CD1c-positive myeloid dendritic cell (primary cell): ENCODE data around the gene SLC41A3.
"Not testable (repeated sequence)": the region's sequence is repeated elsewhere in the genome, so short reads cannot be mapped to it uniquely, and the experiment has no call there.

Source experiments
- DNase-seq: peaks from one replicate; pipeline ENCODE4 v3.0.0-alpha.2; 2016; ENCODE audit errors: extremely low spot score

SLC41A3 gene

DNA sequence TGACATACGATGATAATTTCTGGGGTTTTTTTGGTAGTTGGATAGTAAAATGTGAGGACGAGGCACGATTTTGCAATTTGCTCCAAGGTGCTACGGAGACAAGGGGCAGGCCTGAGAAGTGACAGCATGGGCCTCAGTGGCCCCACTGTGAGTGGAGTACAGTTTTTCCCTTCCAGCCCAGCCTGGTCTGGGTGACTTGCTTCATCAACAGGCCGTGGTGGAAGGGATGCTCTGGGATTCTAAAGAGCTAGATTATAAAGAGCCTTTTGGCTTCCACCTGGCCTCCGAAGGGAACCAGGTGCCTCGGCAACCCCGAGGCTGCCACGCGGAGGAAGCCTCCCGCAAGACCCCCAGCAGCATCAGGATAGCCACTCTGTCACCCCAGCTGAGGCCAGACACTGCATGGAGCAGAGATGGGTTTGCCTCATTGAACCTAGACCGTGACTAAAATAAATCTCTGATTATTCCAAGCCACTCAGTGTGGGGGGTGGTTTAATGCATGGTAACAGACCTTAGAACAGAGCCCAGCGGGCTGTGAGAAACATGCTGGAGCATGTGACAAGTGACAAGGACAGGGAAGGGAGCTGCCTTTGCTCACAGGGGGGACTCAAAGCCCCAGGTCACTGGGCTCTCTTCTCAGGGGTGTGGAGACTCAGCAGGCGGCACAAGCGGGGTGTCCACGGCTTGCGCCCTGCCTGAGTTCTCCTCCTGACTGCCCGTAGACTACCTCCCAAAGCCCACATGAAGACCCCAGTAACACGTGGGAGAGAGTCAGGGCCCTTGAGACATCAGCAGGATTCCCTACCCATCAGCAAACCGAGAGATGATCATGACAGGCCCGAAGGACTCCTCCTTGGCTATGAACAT, 22.6 kb upstream of the SLC41A3 start:
- DNase-seq, result no peak

DNA sequence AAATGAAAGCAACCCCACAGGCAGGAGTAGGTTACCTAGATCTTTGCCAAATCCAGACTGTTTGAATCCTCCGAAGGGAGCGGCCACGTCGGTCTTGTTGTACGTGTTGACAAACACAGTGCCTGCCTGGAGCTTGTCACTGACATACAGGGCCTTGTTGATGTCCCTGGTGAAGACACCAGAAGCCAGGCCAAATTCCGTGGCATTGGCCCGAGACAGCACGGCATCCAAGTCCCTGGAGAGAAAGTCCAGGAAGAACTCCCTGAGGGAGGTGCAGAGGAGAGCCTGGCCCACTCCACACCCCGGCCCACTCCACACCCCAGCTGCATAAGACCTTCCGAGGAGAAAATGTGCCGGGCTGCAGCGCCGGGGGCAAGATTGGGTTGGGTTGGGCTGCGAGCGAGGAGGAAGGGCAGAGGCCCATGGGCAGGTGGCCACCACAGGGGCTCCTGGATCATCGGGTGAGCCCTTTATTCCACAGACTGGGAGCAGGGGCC, 21.8 kb upstream of the SLC41A3 start:
- DNase-seq, result no peak

DNA sequence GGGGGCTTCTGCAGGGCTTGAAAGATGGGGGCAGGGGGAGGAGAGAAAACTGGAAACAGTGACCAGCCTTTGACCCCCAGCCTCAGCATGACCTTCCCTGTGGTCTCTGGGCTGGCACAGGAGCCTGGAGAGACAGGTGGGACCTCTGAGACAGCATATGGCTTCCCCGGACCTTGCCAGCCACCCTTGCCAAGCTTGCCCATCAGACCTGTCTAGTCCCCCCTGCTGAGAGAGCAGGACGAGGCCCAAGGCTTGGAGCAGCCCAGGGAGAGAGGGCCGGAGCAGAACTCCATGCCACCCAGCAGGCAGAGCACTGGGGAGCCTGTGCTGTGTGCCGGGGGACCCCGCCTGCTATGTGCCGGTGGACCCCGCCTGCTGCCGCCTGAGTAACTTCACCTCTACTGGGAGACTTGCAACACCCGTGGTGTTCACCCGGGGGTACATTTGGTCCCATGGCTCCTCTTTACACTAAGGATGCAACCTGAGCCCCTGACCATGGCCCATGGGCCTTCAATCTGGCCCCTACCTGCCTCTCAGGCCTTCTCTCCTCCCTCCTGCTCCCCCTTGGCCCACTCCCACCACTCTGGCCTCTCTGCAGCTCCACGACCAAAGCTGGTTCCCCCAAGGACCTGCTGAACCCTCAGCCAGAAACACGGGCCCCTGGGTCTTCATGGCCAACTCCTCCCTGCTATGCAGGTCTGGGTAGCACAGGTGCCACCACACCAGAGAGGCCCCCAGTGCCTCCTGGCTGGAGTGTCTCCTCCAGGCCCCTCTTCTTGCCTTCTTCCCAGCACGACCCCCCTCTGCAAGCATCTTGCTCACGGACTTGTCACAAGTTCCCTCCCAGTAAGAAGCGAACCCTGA, 21.1 kb upstream of the SLC41A3 start:
- no peak for DNase-seq

DNA sequence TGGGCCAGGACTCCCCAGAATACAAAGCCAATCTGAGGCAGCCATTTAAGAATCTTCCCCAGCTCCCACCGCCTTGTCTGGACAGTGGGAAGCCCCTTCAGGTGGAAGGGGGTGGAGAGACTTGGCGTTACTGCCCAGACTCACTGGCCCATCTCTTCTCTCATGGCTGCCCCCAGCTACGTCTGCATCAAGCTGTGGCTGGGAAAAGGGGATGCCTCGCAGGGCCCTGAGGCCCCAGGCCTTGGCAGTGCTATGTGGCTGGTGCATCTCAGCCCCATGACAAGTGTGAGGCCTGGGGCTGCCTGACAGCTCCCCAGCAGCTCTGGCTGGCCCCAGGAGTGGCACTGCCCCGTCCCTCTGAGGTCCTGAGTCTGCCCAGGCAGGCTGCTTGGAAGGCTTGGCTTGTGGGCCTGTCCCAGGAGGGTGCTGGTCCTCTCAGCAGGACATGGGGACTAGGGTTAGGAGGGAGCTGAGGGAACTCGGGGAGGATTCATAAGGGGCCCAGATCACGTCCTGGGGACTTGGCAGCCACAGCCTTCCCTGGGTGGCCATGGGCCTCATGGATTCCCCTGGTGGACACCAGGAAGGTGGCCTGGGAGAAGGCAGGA, 20.2 kb upstream of the SLC41A3 start:
- DNase-seq, result no peak

DNA sequence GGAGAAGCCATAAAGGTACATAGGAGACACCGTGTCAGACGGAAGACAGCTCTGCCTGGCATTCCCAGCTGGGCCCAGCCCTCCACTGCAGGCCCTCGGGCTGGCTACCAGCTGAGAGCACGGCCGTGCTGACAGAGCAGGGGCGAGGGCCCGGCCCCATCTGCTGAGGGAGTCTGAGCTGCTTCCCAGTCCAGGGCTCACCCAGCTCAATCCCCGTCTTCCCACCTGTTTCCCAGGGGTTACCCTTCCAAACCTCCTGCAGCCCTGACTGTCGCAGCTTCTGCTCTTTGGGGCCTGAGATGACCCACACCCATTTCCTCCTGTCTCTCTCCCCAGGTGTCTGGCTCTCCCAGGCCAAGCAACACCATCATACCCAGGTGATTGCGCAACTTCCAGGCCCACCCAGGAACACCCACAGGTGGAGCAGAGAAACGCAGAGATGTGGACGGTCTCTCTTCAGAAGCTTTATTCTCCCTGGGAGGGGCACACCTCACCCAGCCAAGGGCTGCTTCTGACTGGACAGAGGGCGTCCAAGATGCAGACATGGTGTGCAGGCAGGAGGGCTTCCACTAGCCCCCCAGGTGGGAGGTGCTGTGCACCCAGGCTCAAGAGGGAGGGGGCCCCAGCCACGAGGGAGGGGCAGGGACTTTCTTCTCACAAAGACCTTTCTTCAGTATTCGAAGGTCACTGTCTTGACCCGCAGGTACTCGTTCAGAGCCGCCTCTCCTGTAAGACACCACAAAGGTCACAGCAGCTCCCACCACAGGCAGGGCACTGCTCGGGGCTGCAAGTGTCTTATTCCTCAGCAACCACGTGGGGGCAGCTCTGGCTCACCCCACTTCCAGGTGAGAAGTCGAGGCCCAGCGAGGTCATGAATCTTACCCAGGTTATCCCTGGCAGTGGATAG, 19.4 kb upstream of the SLC41A3 start:
- no peak for DNase-seq

DNA sequence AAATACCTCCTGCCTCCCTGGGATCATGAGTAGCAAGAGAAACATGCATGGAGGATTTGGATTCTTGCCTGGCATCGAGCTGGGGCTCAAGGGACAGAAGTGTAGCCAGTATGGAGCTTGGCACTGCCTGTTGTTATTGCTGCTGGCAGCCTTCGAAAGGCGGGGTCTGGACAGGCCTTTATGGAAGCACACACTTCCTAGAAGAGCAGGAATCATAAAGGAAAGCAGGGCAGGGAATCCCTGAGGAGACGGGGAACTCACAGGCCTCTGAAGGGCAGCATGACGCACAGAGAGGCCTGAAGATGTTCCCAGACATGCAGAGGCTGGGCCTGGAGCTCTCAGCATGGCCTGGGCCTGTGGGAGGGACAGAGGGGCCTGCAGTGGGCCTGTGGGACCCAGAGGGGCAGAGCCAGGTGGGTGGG, 18.6 kb upstream of the SLC41A3 start:
- DNase-seq, result no peak

DNA sequence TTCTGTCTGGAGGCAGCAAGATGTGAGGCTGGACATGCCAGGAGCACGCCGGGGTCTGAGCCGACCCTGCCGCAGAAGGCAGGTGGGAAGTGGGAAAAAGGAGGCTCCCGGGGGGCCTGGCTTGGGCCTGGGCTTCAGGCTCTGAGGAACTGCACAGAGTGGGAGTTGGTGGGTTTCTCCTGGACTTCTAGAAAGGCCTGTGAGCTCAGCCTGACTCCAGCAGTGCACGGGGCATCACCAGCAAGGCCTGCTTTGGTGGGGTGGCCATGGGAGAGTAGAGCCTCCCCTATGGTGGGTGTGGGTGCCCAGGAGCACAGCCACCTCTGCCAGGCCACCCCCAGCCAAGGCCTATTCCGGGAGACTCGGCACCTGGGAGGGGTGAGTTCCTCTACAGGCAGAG, 18.1 kb upstream of the SLC41A3 start:
- DNase-seq, result no peak

DNA sequence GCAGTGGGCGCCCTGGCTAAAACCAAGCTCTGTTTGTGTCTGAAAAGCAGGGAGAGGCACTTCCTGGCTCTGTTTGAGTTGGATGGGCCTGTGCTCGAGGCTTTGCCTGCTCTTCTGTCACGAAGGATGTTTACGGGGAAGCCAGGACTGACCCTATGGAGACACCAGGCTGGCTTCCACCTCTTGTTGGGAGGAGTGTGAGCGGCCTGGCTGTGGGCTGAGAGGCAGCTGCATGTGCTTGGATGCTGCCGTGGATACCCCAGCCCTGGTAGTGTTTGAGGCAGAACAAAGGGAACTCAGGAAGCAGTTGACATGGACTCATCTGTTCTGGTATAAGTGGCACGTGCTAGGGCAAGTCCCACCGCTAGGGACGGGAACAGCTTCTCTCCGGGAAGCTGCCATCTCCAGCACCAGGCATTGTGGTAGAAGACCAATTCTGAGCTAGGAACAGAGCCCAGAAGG, 17.6 kb upstream of the SLC41A3 start:
- DNase-seq, result no peak

DNA sequence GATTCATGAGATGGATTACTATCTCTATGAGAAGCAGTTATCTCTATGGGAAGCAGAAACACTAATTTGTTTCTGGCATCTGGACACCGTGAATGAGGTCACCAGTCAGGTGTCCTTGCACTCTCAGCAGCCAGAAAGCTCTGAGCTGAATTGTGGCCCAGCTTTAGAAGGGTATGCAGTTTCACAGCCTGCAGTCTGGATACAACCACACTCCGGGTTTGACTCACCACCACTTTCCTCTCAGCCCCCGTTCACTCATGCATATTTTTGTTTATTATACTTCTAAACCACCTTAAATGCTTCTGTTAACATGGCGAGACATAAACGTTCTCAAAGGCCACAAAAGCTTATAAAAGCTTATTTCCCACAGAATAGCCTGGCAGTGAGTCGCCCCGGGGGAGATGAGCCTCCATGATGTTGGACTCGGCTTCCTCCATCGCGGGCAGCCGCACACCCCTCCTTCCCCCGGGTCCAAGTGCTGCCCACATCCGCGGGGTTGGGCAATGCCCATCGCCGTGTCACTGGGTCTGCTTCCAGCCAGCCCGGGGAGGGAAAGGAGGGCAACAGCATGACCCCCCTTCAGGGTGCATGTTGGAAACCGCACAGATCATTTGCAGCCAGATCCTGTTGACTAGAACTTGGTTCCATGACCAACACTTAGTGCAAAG, 16.8 kb upstream of the SLC41A3 start:
- DNase-seq, result no peak

DNA sequence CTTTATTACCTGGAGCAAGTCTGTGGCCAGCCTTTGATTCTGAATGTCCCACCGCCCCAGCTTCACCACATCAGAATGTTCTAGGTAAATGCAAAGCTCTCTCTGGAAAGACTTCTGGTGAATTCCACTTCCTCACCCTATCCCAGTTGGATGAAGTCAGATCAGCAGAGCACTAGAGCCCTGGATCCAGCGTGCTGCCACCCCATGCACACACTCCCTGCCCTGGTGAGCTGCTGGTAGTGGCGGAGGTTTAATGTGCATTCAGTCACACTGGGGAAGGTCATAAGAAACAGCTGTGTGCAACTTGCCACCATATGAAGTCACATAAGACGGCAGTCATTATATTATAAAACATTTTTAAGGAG, 16.3 kb upstream of the SLC41A3 start:
- DNase-seq, result no peak

DNA sequence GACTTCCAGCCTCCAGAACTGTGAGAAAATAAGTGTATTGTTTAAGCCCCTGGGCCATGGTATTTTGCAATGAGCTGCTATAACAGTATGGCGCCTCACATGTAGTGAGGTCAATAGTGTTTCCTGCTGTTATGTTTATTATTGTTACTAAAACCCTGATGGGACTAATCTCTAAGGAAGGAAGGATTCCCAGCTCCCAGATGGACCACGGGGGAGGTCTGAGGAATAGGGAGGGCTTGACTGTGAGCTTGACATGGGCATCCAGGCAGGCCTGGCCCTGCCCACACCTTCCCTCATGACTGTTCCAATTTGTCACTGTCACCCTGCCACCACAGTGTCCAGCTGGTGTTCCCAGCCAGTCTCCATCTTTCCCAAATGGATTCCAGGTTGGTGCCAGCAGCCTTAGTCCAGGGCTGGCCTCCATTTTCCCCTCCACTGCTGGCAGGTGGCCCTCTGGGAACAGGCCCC, 14.5 kb upstream of the SLC41A3 start:
- no peak for DNase-seq

DNA sequence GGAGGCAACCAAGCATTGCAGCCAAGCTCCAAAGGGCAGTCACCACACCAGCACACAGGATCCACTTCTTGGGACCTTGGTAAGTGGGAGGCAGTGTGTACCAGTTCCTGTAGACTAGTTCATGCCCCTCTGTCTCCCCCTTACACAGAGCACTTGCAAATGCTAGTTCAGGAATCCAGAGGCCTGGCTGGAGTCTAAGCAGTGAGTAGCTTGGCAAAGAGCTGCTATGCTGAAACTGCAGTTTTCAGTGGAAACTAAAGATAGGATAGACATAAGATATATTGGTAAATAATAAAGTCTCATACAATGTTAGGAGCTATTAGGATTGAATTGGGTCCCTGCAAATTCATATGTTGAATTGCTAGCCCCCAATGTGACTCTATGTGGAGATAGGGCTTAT, 13.9 kb upstream of the SLC41A3 start:
- DNase-seq, result no peak

DNA sequence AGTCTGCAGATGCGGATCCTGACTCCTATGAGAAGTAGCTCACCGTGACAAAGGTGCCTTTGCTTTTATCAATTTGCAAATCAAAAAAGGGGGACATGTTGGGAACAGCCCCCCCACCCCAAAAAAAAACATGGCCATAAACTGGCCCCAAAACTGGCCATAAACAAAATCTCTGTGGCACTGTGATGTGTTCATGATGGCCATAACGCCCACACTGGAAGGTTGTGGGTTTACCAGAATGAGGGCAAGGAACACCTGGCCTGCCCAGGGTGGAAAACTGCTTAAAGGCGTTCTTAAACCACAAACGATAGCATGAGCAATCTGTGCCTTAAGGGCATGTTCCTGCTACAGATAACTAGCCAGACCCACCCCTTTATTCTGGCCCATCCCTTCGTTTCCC, 12.3 kb upstream of the SLC41A3 start:
- DNase-seq, result not testable (repeated sequence)

DNA sequence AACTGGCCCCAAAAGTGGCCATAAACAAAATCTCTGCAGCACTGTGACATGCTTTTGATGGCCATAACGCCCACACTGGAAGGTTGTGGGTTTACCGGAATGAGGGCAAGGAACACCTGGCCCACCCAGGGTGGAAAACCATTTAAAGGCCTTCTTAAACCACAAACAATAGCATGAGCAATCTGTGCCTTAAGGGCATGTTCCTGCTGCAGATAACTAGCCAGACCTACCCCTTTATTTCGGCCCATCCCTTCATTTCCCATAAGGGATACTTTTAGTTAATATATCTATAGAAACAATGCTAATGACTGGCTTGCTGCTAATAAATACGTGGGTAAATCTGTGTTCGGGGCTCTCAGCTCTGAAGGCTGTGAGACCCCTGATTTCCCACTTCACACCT, 8.2 kb upstream of the SLC41A3 start:
- not testable (repeated sequence) for DNase-seq

DNA sequence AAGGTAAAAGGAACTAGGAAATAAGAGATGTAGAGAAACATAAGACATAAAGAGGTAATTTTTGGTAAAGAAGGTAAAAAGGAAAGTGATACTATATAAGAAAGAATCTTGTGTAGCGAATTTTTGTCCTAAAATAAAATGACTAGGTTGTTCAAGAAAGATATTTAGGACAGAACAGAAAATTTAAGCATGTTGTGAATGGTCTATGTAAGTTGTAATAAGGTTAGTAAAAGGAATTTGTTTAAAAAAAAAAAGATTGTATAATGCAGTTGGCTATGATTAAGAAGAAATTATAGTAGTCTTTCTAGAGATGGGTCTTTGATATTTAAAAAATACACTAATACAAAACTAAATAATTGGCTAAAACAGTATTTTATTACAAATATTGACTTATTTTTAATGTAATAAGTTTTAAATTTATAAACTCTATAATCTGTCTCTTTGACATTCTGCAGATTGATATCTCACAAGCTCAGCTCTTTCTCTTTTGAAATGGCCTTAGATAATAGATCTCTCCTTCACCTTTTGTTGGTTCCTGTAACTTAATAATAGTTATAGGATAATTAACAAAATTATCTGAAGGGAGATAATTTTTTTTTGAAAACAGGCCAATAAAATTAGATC, 3.7 kb upstream of the SLC41A3 start:
- no peak for DNase-seq

DNA sequence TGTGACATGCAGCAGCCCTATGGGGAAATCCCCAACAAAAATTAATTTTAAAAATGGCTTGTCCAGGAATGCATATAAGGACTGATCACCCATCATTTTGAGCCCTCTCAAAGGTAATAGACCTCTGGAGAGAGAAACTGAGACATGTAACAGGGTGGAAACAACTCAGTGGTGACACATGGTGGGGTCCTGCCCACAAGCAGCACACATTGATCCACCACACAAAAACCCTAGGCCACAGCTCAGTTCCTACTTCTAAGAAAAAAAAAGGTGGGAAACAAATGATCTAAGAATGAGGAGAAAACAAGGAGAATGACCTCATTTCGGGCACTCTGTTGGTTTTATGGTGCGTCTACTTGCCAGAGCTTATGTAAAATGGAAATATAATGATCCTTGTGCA, 1.9 kb upstream of the SLC41A3 start:
- no peak for DNase-seq

DNA sequence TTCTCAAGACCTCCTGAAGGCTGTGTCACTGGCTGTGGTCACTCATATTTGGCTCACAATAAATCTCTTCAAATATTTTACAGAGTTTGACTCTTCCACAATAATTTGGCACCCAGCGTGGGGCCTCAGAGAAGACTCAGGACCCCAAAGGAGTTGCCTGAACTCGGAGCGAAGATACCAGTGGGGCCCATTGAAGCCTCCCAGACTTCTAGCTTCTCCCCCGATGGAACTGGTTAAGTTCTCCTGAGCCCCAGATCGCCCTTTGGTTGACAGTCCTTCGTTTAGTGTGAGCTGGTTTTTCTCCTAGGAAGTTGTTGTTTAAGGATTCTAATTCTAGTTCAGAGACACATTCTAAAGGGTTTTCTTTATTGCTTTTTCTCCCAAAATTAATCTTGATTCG, 1.4 kb upstream of the SLC41A3 start:
- no peak for DNase-seq

DNA sequence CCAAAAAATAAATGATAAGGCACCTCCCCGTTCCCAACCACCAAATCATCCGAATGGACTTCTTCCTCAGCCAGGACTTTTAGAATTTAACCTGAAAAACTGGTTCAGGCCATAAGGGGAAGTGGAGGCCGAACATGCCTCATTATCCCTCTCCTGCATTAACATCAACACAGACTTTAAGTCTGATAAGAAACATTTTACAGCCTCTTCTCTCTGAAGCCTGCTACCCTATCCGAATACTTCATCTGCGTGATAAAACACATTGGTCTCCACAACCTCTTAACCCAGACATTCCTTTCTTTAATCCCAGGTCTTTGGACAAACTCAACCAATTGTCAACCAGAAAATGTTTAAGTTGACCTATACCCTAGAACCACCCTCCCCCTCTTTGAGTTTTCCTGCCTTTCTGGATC, 850 bp upstream of the SLC41A3 start:
- DNase-seq, result no peak

DNA sequence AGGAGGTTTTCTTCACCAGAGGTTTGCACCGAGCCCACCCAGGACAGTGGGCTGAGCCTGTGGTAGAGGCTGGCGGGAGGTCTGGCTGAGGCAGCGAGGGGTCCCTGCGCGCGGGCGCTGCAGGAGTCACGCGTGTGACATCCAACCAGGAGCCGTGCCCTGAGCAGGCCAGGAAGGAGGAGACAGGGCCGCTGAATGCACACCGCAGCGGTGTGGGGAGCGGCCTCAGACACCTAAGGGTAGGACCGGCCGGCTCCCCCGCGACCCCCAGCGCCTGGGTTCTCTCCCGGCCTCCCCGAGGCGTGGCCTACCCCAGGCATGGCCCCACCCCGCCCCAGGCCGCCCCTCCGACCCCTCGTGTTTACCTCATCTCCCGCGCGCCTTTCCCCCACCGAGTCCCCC, 412 bp downstream of the SLC41A3 start:
- DNase-seq, result peak; percentile 10

DNA sequence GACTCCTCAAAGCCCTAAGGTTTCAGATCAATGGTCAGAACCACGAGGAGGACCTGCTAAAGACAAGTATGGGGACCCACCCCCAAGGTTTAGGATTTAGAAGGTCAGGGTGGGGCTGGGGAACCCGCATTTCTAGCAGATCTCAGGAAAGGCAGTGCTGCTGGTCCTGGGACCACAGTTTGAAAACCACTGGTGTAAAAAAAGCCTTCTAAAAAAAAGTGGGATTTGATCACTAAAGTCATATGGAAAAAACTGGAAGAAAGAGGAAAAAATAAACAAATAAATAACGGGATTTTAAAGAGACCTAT, 832 bp downstream of the SLC41A3 start:
- no peak for DNase-seq
